ENCODE results near the gene KLF15.
A peak's percentile ranks its signal among the peaks of the same experiment; 100 is the strongest.
"Not testable (repeated sequence)": the region's sequence is repeated elsewhere in the genome, so short reads cannot be mapped to it uniquely, and the experiment has no call there.

Gene KLF15

GRCh38 chr3:126345641-126346460, 11.4 kb downstream of the KLF15 start:
- no peak for FAIRE-seq

- FAIRE-seq: no peak
Measured at GRCh38 chr3:126345231-126345630, 12.0 kb downstream of the KLF15 start.

- no peak for FAIRE-seq
Measured at GRCh38 chr3:126344380-126345041, 12.7 kb downstream of the KLF15 start.

GRCh38 chr3:126343649-126344035, 13.6 kb downstream of the KLF15 start:
- no peak for FAIRE-seq

GRCh38 chr3:126342991-126343648, 14.1 kb downstream of the KLF15 start:
- no peak for FAIRE-seq

GRCh38 chr3:126342211-126342610, 15.0 kb downstream of the KLF15 start:
- FAIRE-seq: no peak

- no peak for FAIRE-seq
Measured at GRCh38 chr3:126341755-126342150, 15.5 kb downstream of the KLF15 start.

GRCh38 chr3:126340943-126341754, 16.1 kb downstream of the KLF15 start:
- FAIRE-seq: no peak

- no peak for FAIRE-seq
Measured at GRCh38 chr3:126340596-126340942, 16.6 kb downstream of the KLF15 start.

- no peak for FAIRE-seq
Measured at GRCh38 chr3:126340081-126340511, 17.1 kb downstream of the KLF15 start.

- no peak for FAIRE-seq
Measured at GRCh38 chr3:126339466-126339865, 17.7 kb downstream of the KLF15 start.

- FAIRE-seq: no peak
Measured at GRCh38 chr3:126338790-126339288, 18.4 kb downstream of the KLF15 start.

- no peak for FAIRE-seq
Measured at GRCh38 chr3:126337980-126338651, 19.1 kb downstream of the KLF15 start.

GRCh38 chr3:126331812-126332336, 25.3 kb downstream of the KLF15 start:
- not testable (repeated sequence) for FAIRE-seq

- FAIRE-seq: no peak
Measured at GRCh38 chr3:126329927-126330725, 27.1 kb downstream of the KLF15 start.

- peak; percentile 48 for FAIRE-seq
Measured at GRCh38 chr3:126326629-126327028, 30.6 kb downstream of the KLF15 start.

GRCh38 chr3:126322181-126322967, 34.8 kb downstream of the KLF15 start:
- no peak for FAIRE-seq

GRCh38 chr3:126321490-126321889, 35.7 kb downstream of the KLF15 start:
- FAIRE-seq: no peak

GRCh38 chr3:126320517-126321293, 36.5 kb downstream of the KLF15 start:
- no peak for FAIRE-seq

Data from TTC549 (cell line).